Fibroblast of lung (primary cell): Measurements from ENCODE around the gene STXBP6.

ENCODE experiments used
- CTCF ChIP-seq, 2 donors: IDR thresholded peaks in 1 of 2; conservative IDR thresholded peaks in 1 of 2; 1 replicate in 1 of 2; 2 replicates in 1 of 2; pipeline ENCODE4 v1.5.1; 2011 to 2012; ENCODE audit warnings: low read length in 2 of 2, control low read depth in 1 of 2, inconsistent platforms in 1 of 2, low read depth in 1 of 2, mild to moderate bottlenecking in 1 of 2
- EZH2 ChIP-seq: IDR thresholded peaks from 2 replicates; pipeline ENCODE4 v1.5.1; 2012; ENCODE audit warnings: low read length, control low read depth, mild to moderate bottlenecking; ENCODE audit errors: missing control alignments

- TF ChIP-seq CTCF (conservative IDR thresholded peaks at IDR 0.05 in 1 of 2, IDR thresholded peaks at IDR 0.05 in 1 of 2; ENCODE audit: low read depth in 1 of 2, low read length in 2 of 2), result no peak
- TF ChIP-seq EZH2, result no peak
These were observed 272.3 kb downstream of the STXBP6 start for GRCh38 chr14:24777678-24778077.
